Measurements from ENCODE around the gene NOL4L. TPM values are rescaled to one million over a fixed set of nuclear protein-coding genes. Genes with fewer than 3 reads are reported as not detected.

Gene NOL4L
- total and polyA plus RNA-seq, 2 donors (not counting 3 experiments of a cell fraction or from before 2014, with no cell fraction given) = 55.2 to 79.6 TPM

DNA sequence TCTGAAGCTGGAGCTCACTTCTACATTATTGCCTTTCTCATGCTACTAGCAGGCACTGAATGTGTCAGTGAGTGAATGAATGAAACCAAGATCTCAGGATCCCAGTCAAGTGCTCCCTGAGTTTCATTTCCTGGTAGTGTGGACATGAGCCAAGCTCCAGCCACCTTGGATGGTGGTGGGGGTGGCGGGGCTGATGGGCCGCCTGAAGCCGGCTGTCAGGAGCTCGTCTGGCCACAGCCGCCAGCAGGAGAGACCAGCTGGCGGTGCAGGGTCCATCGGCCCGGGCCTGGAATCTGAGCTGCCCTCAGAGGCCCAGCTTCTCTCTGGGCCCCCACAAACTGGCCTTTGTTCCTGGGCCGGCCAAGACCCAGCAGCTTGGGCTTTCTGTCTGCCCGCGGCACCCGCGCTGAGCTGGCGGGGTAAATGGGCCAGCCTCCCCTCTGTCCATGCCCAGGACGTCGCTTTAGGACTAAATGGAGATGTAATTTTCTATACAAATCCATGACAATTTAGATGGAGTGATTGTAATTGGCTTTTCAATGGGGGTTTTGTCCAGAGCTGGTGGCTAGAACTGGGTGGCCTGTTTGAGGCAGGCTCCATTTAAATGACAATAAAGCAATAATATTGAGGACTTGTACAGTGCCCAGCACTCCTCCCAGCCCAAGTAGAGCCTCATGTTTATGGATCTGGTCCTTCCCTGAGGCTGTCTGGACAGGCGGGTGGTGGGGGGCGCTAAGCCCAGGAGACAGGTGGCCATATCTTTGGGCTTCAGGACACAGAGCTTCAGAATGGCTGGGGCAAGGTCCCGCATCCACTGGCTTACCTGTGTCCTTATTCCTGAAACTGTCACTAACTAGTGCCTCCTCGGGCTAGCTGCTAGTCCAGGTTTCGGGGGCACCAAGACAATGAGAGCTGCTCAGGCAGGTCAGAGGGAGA, 43.5 kb downstream of the NOL4L start:
- Histone ChIP-seq H3K9me1 (replicated peaks; ENCODE audit: control insufficient read depth, extremely low read depth, insufficient read depth, low read length) (no peaks in the 10 kb centered on the region), H3K27ac (ENCODE audit: insufficient read depth, low read depth, low read length) (no peak overlapping the region), H3K9me3 (replicated peaks; ENCODE audit: control insufficient read depth, insufficient read depth, low read length) (no peaks in the 10 kb centered on the region), H2AFZ (ENCODE audit: low read depth, low read length) (no peak overlapping the region), H3K9ac (replicated peaks; ENCODE audit: extremely low read depth, insufficient read depth, low read length) (no peak overlapping the region), H4K20me1 (replicated peaks; ENCODE audit: control insufficient read depth, extremely low read depth, insufficient read depth, low read length) (no peaks in the 10 kb centered on the region), H3K27me3 (ENCODE audit: control insufficient read depth in 2 of 2, insufficient read depth in 2 of 2, low read length in 2 of 2) (no peaks in the 10 kb centered on the region), H3K36me3 (ENCODE audit: control insufficient read depth in 2 of 2, extremely low read depth in 1 of 2, insufficient read depth in 2 of 2, low read length in 2 of 2) (no peaks in the 10 kb centered on the region), H3K4me1 (ENCODE audit: control insufficient read depth, extremely low read depth, insufficient read depth, low read length) (peaks cover 6% of the 10 kb centered on the region), H3K4me2 (ENCODE audit: insufficient read depth, low read length) (no peak overlapping the region), H3K4me3 (replicated peaks in 1 of 3; ENCODE audit: insufficient read depth in 1 of 3, low read depth in 1 of 3, low read length in 3 of 3) (no peak overlapping the region), H3K79me2 (ENCODE audit: control insufficient read depth, insufficient read depth, low read length) (no peaks in the 10 kb centered on the region)
- dilution Hi-C loops (cut with MboI; ENCODE audit: extremely low pct_ligation_motif_present, low sequenced_read_pairs) (no loop called here), intact Hi-C loops (cut with micrococcal nuclease) (no loop called here)
- CTCF ChIA-PET = interaction anchor here (1.4 to 1.6 kb wide), 2 partner anchors 13 to 92 kb away, joined by 3 read pairs; no protein-coding TSS in a partner anchor
- DNase-seq (ENCODE audit: low read depth, low spot score) (no peak), FAIRE-seq (no peak)
- POLR2A ChIA-PET = no interaction called here
- TF ChIP-seq, protein P1, sequence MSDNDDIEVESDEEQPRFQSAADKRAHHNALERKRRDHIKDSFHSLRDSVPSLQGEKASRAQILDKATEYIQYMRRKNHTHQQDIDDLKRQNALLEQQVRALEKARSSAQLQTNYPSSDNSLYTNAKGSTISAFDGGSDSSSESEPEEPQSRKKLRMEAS (IDR thresholded peaks at IDR 0.05; ENCODE audit: insufficient read depth, insufficient read length) = no peak
- no peak for TF ChIP-seq JUN (IDR thresholded peaks at IDR 0.05; ENCODE audit: borderline replicate concordance, insufficient read depth, insufficient read length, low read depth)
- TF ChIP-seq EZH2 (IDR thresholded peaks at IDR 0.05; ENCODE audit: borderline replicate concordance, low read depth, low read length, severe bottlenecking) = no peak
- TF ChIP-seq, protein P2, sequence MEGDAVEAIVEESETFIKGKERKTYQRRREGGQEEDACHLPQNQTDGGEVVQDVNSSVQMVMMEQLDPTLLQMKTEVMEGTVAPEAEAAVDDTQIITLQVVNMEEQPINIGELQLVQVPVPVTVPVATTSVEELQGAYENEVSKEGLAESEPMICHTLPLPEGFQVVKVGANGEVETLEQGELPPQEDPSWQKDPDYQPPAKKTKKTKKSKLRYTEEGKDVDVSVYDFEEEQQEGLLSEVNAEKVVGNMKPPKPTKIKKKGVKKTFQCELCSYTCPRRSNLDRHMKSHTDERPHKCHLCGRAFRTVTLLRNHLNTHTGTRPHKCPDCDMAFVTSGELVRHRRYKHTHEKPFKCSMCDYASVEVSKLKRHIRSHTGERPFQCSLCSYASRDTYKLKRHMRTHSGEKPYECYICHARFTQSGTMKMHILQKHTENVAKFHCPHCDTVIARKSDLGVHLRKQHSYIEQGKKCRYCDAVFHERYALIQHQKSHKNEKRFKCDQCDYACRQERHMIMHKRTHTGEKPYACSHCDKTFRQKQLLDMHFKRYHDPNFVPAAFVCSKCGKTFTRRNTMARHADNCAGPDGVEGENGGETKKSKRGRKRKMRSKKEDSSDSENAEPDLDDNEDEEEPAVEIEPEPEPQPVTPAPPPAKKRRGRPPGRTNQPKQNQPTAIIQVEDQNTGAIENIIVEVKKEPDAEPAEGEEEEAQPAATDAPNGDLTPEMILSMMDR (IDR thresholded peaks at IDR 0.05; ENCODE audit: extremely low read depth in 1 of 2, insufficient read depth in 1 of 2, low read depth in 1 of 2, low read length in 2 of 2) = no peak
- TF ChIP-seq GATA2 (IDR thresholded peaks at IDR 0.05; ENCODE audit: insufficient read depth, insufficient read length, low read depth, low read length) = no peak
- TF ChIP-seq POLR2AphosphoS5 (IDR thresholded peaks at IDR 0.05; ENCODE audit: insufficient read depth, low read depth, low read length) = no peak
- no peak for TF ChIP-seq POLR2A (IDR thresholded peaks at IDR 0.05; ENCODE audit: low read depth, low read length)
- TF ChIP-seq MYC (IDR thresholded peaks at IDR 0.05; ENCODE audit: low read depth, low read length) = no peak
- no peak for TF ChIP-seq FOS (IDR thresholded peaks at IDR 0.05; ENCODE audit: borderline replicate concordance, insufficient read depth, low read length)
- no TSS peak for BruUV-seq (replicated peaks)

All from endothelial cell of umbilical vein (primary cell).